Measurements from ENCODE around the gene NEO1. TPM values are rescaled to one million over a fixed set of nuclear protein-coding genes. Genes with fewer than 3 reads are reported as not detected.

The NEO1 gene
- total RNA-seq, 3 donors from 2014 or later: 4.7 to 5.2 (median 4.9) TPM

- Mint-ChIP-seq H3K4me1 (ENCODE audit: low read depth) (no peaks in the 10 kb centered on the region), H3K9me3 (no peaks in the 10 kb centered on the region), H3K36me3 (ENCODE audit: insufficient read depth) (no peaks in the 10 kb centered on the region), H3K27me3 (ENCODE audit: low read depth) (peaks cover 27% of the 10 kb centered on the region), H3K4me3 (no peak overlapping the region)
- ATAC-seq: no peak
- no peak for DNase-seq
Observed at GRCh38 chr15:73022161-73022560, 30.1 kb upstream of the NEO1 start.

- no peaks in the 10 kb centered on the region for H3K4me1 Mint-ChIP-seq (ENCODE audit: low read depth)
- no peaks in the 10 kb centered on the region for H3K9me3 Mint-ChIP-seq
- H3K4me3 Mint-ChIP-seq: no peak overlapping the region
- DNase-seq (no peak), ATAC-seq (no peak)
- H3K27me3 Mint-ChIP-seq (ENCODE audit: low read depth): peaks cover 33% of the 10 kb centered on the region
- H3K36me3 Mint-ChIP-seq (ENCODE audit: insufficient read depth): no peaks in the 10 kb centered on the region
Observed at GRCh38 chr15:73023071-73023470, 29.2 kb upstream of the NEO1 start.

GRCh38 chr15:73024168-73024567 lies 28.1 kb upstream of the NEO1 start:
- DNase-seq: no peak
- Mint-ChIP-seq H3K4me3 (no peak overlapping the region), H3K27me3 (ENCODE audit: low read depth) (peaks cover 30% of the 10 kb centered on the region), H3K4me1 (ENCODE audit: low read depth) (no peaks in the 10 kb centered on the region), H3K9me3 (no peaks in the 10 kb centered on the region), H3K36me3 (ENCODE audit: insufficient read depth) (no peaks in the 10 kb centered on the region)
- ATAC-seq: no peak

- H3K4me1 Mint-ChIP-seq (ENCODE audit: low read depth): no peaks in the 10 kb centered on the region
- H3K4me3 Mint-ChIP-seq: no peak overlapping the region
- H3K36me3 Mint-ChIP-seq (ENCODE audit: insufficient read depth): no peaks in the 10 kb centered on the region
- ATAC-seq: no peak
- no peak for DNase-seq
- H3K27me3 Mint-ChIP-seq (ENCODE audit: low read depth): peaks cover 18% of the 10 kb centered on the region
- no peaks in the 10 kb centered on the region for H3K9me3 Mint-ChIP-seq
Observed at GRCh38 chr15:73026511-73027054, 25.7 kb upstream of the NEO1 start.

- no peak for DNase-seq
- no peak for ATAC-seq
- Mint-ChIP-seq H3K4me3 (no peak overlapping the region), H3K36me3 (ENCODE audit: insufficient read depth) (no peaks in the 10 kb centered on the region), H3K4me1 (ENCODE audit: low read depth) (no peaks in the 10 kb centered on the region), H3K27me3 (ENCODE audit: low read depth) (peaks cover 19% of the 10 kb centered on the region), H3K9me3 (no peaks in the 10 kb centered on the region)
Observed at GRCh38 chr15:73028031-73028430, 24.2 kb upstream of the NEO1 start.

GRCh38 chr15:73028831-73029451 lies 23.3 kb upstream of the NEO1 start:
- DNase-seq (no peak), ATAC-seq (no peak)
- Mint-ChIP-seq H3K9me3 (no peaks in the 10 kb centered on the region), H3K4me3 (no peak overlapping the region), H3K27me3 (ENCODE audit: low read depth) (peaks cover 19% of the 10 kb centered on the region), H3K4me1 (ENCODE audit: low read depth) (no peaks in the 10 kb centered on the region), H3K36me3 (ENCODE audit: insufficient read depth) (no peaks in the 10 kb centered on the region)

GRCh38 chr15:73030122-73030679 lies 22.1 kb upstream of the NEO1 start:
- H3K4me3 Mint-ChIP-seq: no peak overlapping the region
- peaks cover 15% of the 10 kb centered on the region for H3K27me3 Mint-ChIP-seq (ENCODE audit: low read depth)
- H3K9me3 Mint-ChIP-seq: no peaks in the 10 kb centered on the region
- DNase-seq (no peak), ATAC-seq (no peak)
- no peaks in the 10 kb centered on the region for H3K36me3 Mint-ChIP-seq (ENCODE audit: insufficient read depth)
- no peaks in the 10 kb centered on the region for H3K4me1 Mint-ChIP-seq (ENCODE audit: low read depth)

GRCh38 chr15:73031648-73032047 lies 20.6 kb upstream of the NEO1 start:
- DNase-seq (no peak), ATAC-seq (no peak)
- Mint-ChIP-seq H3K9me3 (no peaks in the 10 kb centered on the region), H3K4me3 (no peak overlapping the region), H3K36me3 (ENCODE audit: insufficient read depth) (no peaks in the 10 kb centered on the region), H3K27me3 (ENCODE audit: low read depth) (peaks cover 13% of the 10 kb centered on the region), H3K4me1 (ENCODE audit: low read depth) (no peaks in the 10 kb centered on the region)

GRCh38 chr15:73033611-73034010 lies 18.7 kb upstream of the NEO1 start:
- Mint-ChIP-seq H3K4me1 (ENCODE audit: low read depth) (no peaks in the 10 kb centered on the region), H3K4me3 (no peak overlapping the region), H3K27me3 (ENCODE audit: low read depth) (peaks cover 4% of the 10 kb centered on the region), H3K9me3 (no peaks in the 10 kb centered on the region), H3K36me3 (ENCODE audit: insufficient read depth) (no peaks in the 10 kb centered on the region)
- no peak for DNase-seq
- ATAC-seq: no peak

GRCh38 chr15:73034221-73034620 lies 18.0 kb upstream of the NEO1 start:
- Mint-ChIP-seq H3K36me3 (ENCODE audit: insufficient read depth) (no peaks in the 10 kb centered on the region), H3K4me1 (ENCODE audit: low read depth) (no peaks in the 10 kb centered on the region), H3K27me3 (ENCODE audit: low read depth) (peaks cover 8% of the 10 kb centered on the region), H3K4me3 (no peak overlapping the region), H3K9me3 (no peaks in the 10 kb centered on the region)
- ATAC-seq: no peak
- no peak for DNase-seq

GRCh38 chr15:73035221-73035620 lies 17.0 kb upstream of the NEO1 start:
- H3K4me1 Mint-ChIP-seq (ENCODE audit: low read depth): no peaks in the 10 kb centered on the region
- ATAC-seq (no peak), DNase-seq (no peak)
- H3K4me3 Mint-ChIP-seq: no peak overlapping the region
- H3K36me3 Mint-ChIP-seq (ENCODE audit: insufficient read depth): no peaks in the 10 kb centered on the region
- H3K27me3 Mint-ChIP-seq (ENCODE audit: low read depth): peaks cover 5% of the 10 kb centered on the region
- H3K9me3 Mint-ChIP-seq: no peaks in the 10 kb centered on the region

GRCh38 chr15:73038220-73038619 lies 14.0 kb upstream of the NEO1 start:
- Mint-ChIP-seq H3K36me3 (ENCODE audit: insufficient read depth) (no peaks in the 10 kb centered on the region), H3K4me1 (ENCODE audit: low read depth) (no peaks in the 10 kb centered on the region), H3K27me3 (ENCODE audit: low read depth) (peaks cover 4% of the 10 kb centered on the region), H3K4me3 (no peak overlapping the region), H3K9me3 (no peaks in the 10 kb centered on the region)
- ATAC-seq (no peak), DNase-seq (no peak)

- H3K4me1 Mint-ChIP-seq (ENCODE audit: low read depth): peaks cover 2% of the 10 kb centered on the region
- peaks cover 5% of the 10 kb centered on the region for H3K27me3 Mint-ChIP-seq (ENCODE audit: low read depth)
- no peak for DNase-seq
- no peak for ATAC-seq
- no peaks in the 10 kb centered on the region for H3K36me3 Mint-ChIP-seq (ENCODE audit: insufficient read depth)
- no peak overlapping the region for H3K4me3 Mint-ChIP-seq
- no peaks in the 10 kb centered on the region for H3K9me3 Mint-ChIP-seq
Observed at GRCh38 chr15:73046073-73046472, 6.2 kb upstream of the NEO1 start.

GRCh38 chr15:73047882-73048281 lies 4.4 kb upstream of the NEO1 start:
- peaks cover 5% of the 10 kb centered on the region for H3K27me3 Mint-ChIP-seq (ENCODE audit: low read depth)
- no peaks in the 10 kb centered on the region for H3K9me3 Mint-ChIP-seq
- no peaks in the 10 kb centered on the region for H3K36me3 Mint-ChIP-seq (ENCODE audit: insufficient read depth)

GRCh38 chr15:73048624-73049295 lies 3.5 kb upstream of the NEO1 start:
- Mint-ChIP-seq H3K36me3 (ENCODE audit: insufficient read depth) (no peaks in the 10 kb centered on the region), H3K27me3 (ENCODE audit: low read depth) (peaks cover 5% of the 10 kb centered on the region), H3K4me1 (ENCODE audit: low read depth) (peaks cover 9% of the 10 kb centered on the region), H3K4me3 (no peak overlapping the region), H3K9me3 (no peaks in the 10 kb centered on the region)
- DNase-seq (no peak), ATAC-seq (no peak)

More at GRCh38 chr15:73047882-73048281, 4.4 kb upstream of the NEO1 start:
- DNase-seq: no peak
- no peak for ATAC-seq
- no peak overlapping the region for H3K4me3 Mint-ChIP-seq
- H3K4me1 Mint-ChIP-seq (ENCODE audit: low read depth): peaks cover 2% of the 10 kb centered on the region
